ENCODE data around the gene SLC25A18.
"Not testable (repeated sequence)": the region's sequence is repeated elsewhere in the genome, so short reads cannot be mapped to it uniquely, and the experiment has no call there.

The SLC25A18 gene

GRCh38 chr22:17562906-17563870, at the start of gene SLC25A18:
Gene SLC25A18, plus strand, starts transcription at chr22:17563498. Its CDS starts 16,447 bp downstream, at chr22:17579945.
- DNase-seq (ENCODE audit: low read depth): no peak
- no peak for TF ChIP-seq CTCF (IDR thresholded peaks at IDR 0.05; ENCODE audit: control insufficient read depth, extremely low read depth, insufficient read depth)
- no peak within 1 kb of the TSS for H3K4me3 ChIP-seq (ENCODE audit: low read depth, low read length)

- DNase-seq (ENCODE audit: low read depth): no peak
- no peak overlapping the region for H3K4me3 ChIP-seq (ENCODE audit: low read depth, low read length)
- no peak for TF ChIP-seq CTCF (IDR thresholded peaks at IDR 0.05; ENCODE audit: control insufficient read depth, extremely low read depth, insufficient read depth)
These were observed 49.7 kb upstream of the SLC25A18 start for GRCh38 chr22:17513612-17514011.

GRCh38 chr22:17514084-17514483, 49.2 kb upstream of the SLC25A18 start:
- no peak overlapping the region for H3K4me3 ChIP-seq (ENCODE audit: low read depth, low read length)
- DNase-seq (ENCODE audit: low read depth): no peak
- TF ChIP-seq CTCF (IDR thresholded peaks at IDR 0.05; ENCODE audit: control insufficient read depth, extremely low read depth, insufficient read depth): no peak

DNA sequence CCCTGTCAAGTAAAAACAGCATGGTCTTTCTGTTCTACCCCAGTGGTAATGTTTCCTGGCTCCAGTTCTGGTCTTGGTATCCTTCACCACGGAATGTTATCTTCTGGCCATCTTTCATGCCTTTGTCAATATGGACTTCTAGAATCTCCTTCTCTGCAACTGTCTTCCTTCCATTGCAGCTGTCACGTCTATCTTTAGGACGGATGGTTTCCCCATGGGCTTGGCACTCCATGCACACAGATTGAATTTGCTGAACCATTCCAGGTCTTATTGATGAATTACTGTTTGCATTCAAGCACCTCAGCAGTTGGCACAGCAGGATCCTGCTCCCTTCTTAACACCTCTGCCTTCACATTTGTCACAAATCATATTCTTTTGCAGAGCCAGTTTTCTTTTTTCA, 44.9 kb upstream of the SLC25A18 start:
- no peak for TF ChIP-seq CTCF (IDR thresholded peaks at IDR 0.05; ENCODE audit: control insufficient read depth, extremely low read depth, insufficient read depth)
- no peak overlapping the region for H3K4me3 ChIP-seq (ENCODE audit: low read depth, low read length)
- no peak for DNase-seq (ENCODE audit: low read depth)

DNA sequence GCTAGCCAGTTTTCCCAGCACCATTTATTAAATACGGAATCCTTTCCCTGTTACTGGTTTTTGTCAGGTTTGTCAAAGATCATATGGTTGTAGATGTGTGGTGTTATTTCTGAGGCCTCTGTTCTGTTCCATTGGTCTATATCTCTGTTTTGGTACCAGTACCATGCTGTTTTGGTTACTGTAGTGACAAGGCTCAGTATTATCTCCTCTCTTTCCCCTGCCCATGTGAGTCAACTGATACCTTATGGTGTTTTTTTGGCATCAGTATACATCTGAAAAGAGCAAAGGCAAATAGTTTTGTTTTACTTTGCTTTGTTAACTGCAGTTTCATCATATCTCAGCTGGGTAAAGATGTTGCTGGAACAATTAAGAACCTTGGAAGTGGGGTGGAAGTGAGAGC, 41.3 kb upstream of the SLC25A18 start:
- not testable (repeated sequence) for H3K4me3 ChIP-seq (ENCODE audit: low read depth, low read length); DNase-seq (ENCODE audit: low read depth)

GRCh38 chr22:17523925-17524324, 39.4 kb upstream of the SLC25A18 start:
- TF ChIP-seq CTCF (IDR thresholded peaks at IDR 0.05; ENCODE audit: control insufficient read depth, extremely low read depth, insufficient read depth): no peak
- DNase-seq (ENCODE audit: low read depth): no peak
- H3K4me3 ChIP-seq (ENCODE audit: low read depth, low read length): no peak overlapping the region

DNA sequence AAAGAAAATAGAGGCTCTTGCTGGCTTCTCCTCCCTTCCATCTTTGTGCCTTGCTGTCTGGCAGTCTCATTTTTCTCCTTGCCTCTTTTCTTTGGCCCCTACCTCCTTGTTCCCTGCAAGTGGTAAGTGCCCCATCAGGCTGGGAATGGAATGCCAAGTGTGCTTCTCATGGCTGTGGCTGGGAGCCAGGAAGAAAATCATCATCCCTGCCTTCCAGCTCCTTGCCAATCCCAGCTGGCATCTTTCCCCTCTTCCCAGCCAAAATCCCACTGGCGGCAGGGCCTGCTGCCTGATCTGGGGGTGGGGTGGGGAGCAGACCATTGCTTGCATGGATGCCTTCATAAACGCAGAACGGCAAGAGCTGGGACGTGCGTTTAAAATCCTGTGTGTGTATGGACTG, 27.0 kb upstream of the SLC25A18 start:
- TF ChIP-seq CTCF (IDR thresholded peaks at IDR 0.05; ENCODE audit: control insufficient read depth, extremely low read depth, insufficient read depth): no peak
- no peak overlapping the region for H3K4me3 ChIP-seq (ENCODE audit: low read depth, low read length)
- DNase-seq (ENCODE audit: low read depth): no peak
